ENCODE data around the gene SLC8A2. TPM values are rescaled to one million over a fixed set of nuclear protein-coding genes. Genes with fewer than 3 reads are reported as not detected.

SLC8A2 gene
- total and polyA plus RNA-seq, 2 of the 8 experiments (the other 6 are each of a cell fraction or from before 2014, with no cell fraction given), result 7.3 to 12.4 TPM

- Histone ChIP-seq H3K4me3 (ENCODE audit: extremely low read depth in 1 of 4, insufficient read depth in 2 of 4, low read depth in 3 of 4, low read length in 4 of 4) (no peak overlapping the region), H3K4ac (replicated peaks; ENCODE audit: insufficient read length, low read depth, low read length) (no peak overlapping the region), H3K4me1 (replicated peaks in 1 of 4; ENCODE audit: control insufficient read depth in 3 of 4, insufficient read depth in 4 of 4, low read length in 3 of 4) (peaks cover 2 to 14% (median 5%) of the 10 kb centered on the region in 4 experiments), H2AFZ (ENCODE audit: low read length) (no peak overlapping the region), H3K23ac (ENCODE audit: insufficient read length) (no peak overlapping the region), H2BK12ac (ENCODE audit: low read depth, low read length) (no peak overlapping the region), H2BK120ac (replicated peaks; ENCODE audit: low read depth, low read length) (no peak overlapping the region), H3K14ac (ENCODE audit: insufficient read length) (no peak overlapping the region), H3K18ac (ENCODE audit: extremely low read depth, low read length) (no peak overlapping the region), H2AK5ac (ENCODE audit: low read depth, low read length) (no peak overlapping the region), H3K27me3 (replicated peaks in 1 of 4; ENCODE audit: control insufficient read depth in 3 of 4, extremely low read depth in 1 of 4, insufficient read depth in 3 of 4, low read length in 3 of 4) (peaks cover 0 to 2% (median under 1%) of the 10 kb centered on the region in 4 experiments; a peak in 2 of 7 replicates), H2BK15ac (ENCODE audit: low read length) (no peak overlapping the region), H2BK5ac (ENCODE audit: low read depth, low read length) (no peak overlapping the region), H4K91ac (replicated peaks; ENCODE audit: insufficient read length, low read length) (no peak overlapping the region), H4K8ac (ENCODE audit: extremely low read depth, insufficient read depth, low read length) (no peak overlapping the region), H3K79me2 (ENCODE audit: control insufficient read depth in 1 of 2, insufficient read depth in 2 of 2, low read length in 2 of 2) (no peaks in the 10 kb centered on the region), H3K56ac (replicated peaks; ENCODE audit: insufficient read length, low read depth, low read length) (no peak overlapping the region), H3K9ac (replicated peaks in 1 of 4; ENCODE audit: extremely low read depth in 1 of 4, low read depth in 3 of 4, low read length in 3 of 4) (no peak overlapping the region), H4K5ac (ENCODE audit: insufficient read length, low read depth, low read length) (no peak overlapping the region), H2BK20ac (ENCODE audit: low read length) (no peak overlapping the region), H3K4me2 (ENCODE audit: insufficient read depth in 1 of 2, low read depth in 2 of 2, low read length in 2 of 2) (no peak overlapping the region), H3K27ac (ENCODE audit: low read depth, low read length) (no peak overlapping the region), H3K79me1 (ENCODE audit: low read depth, low read length) (no peaks in the 10 kb centered on the region), H3K36me3 (ENCODE audit: control insufficient read depth in 2 of 4, insufficient read depth in 4 of 4, low read length in 3 of 4) (peaks cover 0 to 2% (median under 1%) of the 10 kb centered on the region in 4 experiments; a peak in 1 of 8 replicates), H3K9me3 (ENCODE audit: insufficient read depth in 2 of 2, low read depth in 1 of 2, low read length in 1 of 2) (no peaks in the 10 kb centered on the region), H4K20me1 (replicated peaks in 1 of 2; ENCODE audit: control insufficient read depth in 1 of 2, insufficient read depth in 2 of 2, low read length in 2 of 2) (peaks cover 0 to 2% of the 10 kb centered on the region in 2 experiments), H3K23me2 (ENCODE audit: low read depth, low read length) (peaks cover 12% of the 10 kb centered on the region)
- 88% methylated on average over 9 of the region's 9 CpGs; no CpG with 5 or more reads in 1 of the 2 experiments for WGBS, 2 experiments (ENCODE audit: extremely low coverage in 1 of 2, insufficient coverage in 1 of 2, insufficient read length in 1 of 2, insufficient replicate concordance in 2 of 2, low coverage in 1 of 2, low lambda C conversion rate in 2 of 2, missing lambda C conversion rate in 1 of 2)
- no peak for TF ChIP-seq EP300 (IDR thresholded peaks at IDR 0.05; ENCODE audit: borderline replicate concordance in 1 of 2, low read depth in 2 of 2, low read length in 2 of 2)
- no peak for TF ChIP-seq TAF7 (optimal IDR thresholded peaks at IDR 0.05; ENCODE audit: borderline replicate concordance, low read depth, low read length)
- TF ChIP-seq JUND (IDR thresholded peaks at IDR 0.05; ENCODE audit: low read length), result no peak
- TF ChIP-seq BACH1 (IDR thresholded peaks at IDR 0.05; ENCODE audit: low read length), result no peak
- no peak for TF ChIP-seq KDM5A (IDR thresholded peaks at IDR 0.05; ENCODE audit: low read length)
- TF ChIP-seq CEBPB (IDR thresholded peaks at IDR 0.05; ENCODE audit: low read depth, low read length), result no peak
- no peak for TF ChIP-seq RBBP5 (IDR thresholded peaks at IDR 0.05; ENCODE audit: borderline replicate concordance, low read depth, low read length)
- TF ChIP-seq CTBP2 (IDR thresholded peaks at IDR 0.05; ENCODE audit: borderline replicate concordance, insufficient read depth, insufficient read length, low read length), result no peak
- no peak for TF ChIP-seq JUN (IDR thresholded peaks at IDR 0.05; ENCODE audit: low read depth, low read length)
- TF ChIP-seq POLR2A (IDR thresholded peaks at IDR 0.05; ENCODE audit: control extremely low read depth in 1 of 2, low read depth in 2 of 2, low read length in 2 of 2), result no peak
- DNase-seq (ENCODE audit: low read depth in 1 of 2, low spot score in 2 of 2) (no peak), FAIRE-seq (no peak)
- ChIA-PET CTCF (ENCODE audit: partially characterized antibody) (interaction anchor here (0.9 to 11.5 kb wide), 6 partner anchors 8 to 237 kb away, joined by 3 to 80 read pairs (median 6); partner anchors contain the start of genes EHD2 and KPTN), POLR2A (ENCODE audit: partially characterized antibody) (interaction anchor here (1.0 to 1.8 kb wide), 3 partner anchors 12 to 47 kb away, joined by 3 to 4 read pairs (median 3); no protein-coding TSS in a partner anchor)
Observed at GRCh38 chr19:47475465-47475864, 3.8 kb upstream of the SLC8A2 start.
